SIG-M5 (cell line): ENCODE measurements around the gene THSD1.
"Not testable (repeated sequence)": the region's sequence is repeated elsewhere in the genome, so short reads cannot be mapped to it uniquely, and the experiment has no call there.

ENCODE experiments used
- DNase-seq: peaks from one replicate; lab custom pipeline; 2025; lab: John Stamatoyannopoulos, UW

THSD1 gene

DNA sequence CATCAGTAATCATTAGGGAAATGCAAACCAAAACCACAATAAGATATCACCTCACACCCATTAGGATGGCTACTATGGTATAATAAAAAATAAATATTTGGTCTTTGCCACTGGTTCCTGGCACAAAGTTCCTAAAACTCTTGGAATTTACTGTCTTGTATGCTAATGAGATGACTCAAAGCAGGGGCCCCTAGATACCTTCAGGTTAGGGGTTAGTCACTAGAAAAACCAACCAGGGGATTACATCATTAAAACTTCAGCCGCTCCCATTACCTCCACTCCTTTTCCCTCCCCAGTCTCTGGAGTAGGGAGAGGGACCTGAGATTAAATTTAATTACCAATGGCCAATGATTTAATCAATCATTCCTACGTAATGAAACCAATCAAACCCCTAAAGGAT, 49.6 kb downstream of the THSD1 start:
- DNase-seq = no peak

DNA sequence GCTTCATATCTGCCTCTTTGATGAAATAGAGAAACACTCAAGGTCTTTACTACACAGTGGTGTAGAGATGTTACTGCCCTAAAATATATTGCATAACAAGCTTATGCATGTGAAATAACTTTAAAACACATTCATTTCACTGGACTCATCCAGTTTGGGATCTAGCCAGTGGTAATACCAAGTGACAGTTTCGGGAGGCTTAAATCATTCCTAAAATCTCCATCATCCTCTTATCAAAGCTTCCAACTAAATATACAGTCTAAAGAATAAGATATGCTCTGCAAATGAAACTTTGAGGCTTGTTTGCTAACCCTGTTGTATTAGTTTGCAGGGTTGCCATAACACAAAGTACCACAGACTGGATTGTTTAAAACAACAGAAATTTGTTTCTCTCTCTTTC, 52.8 kb downstream of the THSD1 start:
- no peak for DNase-seq

DNA sequence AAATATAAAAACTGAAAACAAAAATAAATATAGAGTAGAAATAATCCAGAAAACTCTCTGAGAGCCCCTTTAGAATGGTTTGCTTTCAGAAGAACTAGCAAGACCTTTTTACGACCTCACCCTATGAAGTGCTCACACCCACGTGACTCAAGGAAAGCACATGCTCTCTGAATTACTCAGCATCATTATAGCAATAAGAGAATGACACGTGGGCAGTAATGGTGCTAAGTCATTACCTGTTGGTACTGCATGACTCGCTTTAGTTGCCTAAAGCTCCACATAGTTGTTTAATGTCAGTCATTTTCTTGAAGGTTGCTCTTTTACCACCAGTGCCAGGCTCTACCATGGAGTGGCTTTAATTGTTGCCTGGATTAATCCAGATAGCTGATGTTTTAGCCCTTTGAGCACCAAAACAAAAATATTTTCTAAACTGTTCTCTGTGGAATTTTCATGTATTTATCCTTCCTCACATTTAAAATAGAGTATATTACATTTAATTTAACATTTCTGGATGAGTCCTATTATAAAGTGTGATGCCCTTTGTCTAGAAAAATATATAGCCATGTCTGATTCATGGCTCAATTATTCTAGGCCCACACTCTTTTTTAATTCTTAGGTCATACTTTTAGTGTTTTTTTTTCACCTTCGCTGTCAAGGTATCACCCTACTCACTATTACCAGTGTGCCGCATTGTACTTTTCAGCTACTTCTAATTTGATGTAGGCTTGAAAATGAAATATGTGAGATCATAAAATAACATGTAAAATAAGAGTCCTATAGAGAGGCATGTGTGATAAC, 56.8 kb downstream of the THSD1 start:
- DNase-seq = no peak

DNA sequence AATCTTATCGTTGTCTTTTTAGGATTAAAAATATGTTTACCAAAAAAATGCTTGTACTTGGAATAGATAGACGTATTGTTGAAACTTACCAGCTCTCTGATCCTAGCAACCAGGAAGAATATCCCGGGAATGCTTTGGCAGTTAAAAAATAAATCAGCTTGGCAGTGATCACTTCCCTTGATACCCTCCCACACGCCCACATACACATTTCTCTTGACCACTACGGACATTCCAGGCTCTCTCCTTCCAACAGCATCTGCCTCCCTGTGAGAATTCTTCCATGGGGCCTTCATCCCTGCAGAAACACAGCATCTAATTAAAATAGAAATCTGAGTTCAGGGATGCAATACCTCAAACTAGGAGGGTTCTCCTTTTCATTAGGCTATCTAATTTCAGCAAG, 57.9 kb downstream of the THSD1 start:
- DNase-seq = no peak

DNA sequence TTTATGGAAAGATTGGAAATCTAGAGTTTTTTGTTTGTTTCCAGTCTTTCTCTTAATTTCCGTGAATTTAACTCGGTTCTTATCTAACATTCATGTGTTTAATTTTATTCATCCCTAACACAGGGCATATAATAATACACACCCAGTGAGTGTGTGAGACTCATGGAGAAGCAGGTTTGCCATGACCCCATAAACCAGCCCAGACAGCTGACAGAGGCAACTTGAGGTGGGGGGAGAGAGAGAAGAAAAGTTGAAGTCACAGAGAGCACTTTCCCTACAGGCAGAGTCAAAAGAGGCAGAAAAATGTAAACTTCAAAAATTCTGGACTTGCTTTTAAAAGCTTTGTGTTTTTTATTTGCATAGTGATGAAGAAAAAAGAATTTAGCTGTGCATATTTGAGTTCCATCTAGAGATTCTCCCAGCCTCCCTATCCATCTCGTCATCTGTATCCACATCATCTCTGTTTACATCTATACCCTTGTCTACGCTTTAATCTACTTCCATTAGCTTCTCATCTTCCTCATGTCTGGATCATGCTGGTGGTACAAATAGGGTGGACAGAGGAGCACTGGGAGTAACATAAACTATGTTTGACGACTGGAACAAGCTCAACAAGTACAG, 60.2 kb downstream of the THSD1 start:
- no peak for DNase-seq

DNA sequence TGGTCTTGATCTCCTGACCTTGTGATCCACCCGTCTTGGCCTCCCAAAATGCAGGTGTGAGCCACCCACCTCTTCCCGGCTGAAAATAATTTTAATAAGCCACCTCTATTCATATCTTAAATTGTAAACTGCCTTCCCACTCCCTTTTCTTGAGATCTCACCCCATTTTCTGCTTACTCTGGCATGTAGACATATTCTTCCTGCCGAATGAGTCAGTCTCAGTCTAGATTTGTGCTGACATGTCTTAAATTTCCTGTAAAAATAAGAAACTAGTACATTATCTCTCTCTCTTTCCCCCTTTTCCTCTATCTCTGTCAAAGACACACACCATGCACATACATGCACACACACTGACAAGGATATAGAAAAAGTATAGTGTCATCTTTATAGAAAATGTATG, 60.9 kb downstream of the THSD1 start:
- DNase-seq = no peak

DNA sequence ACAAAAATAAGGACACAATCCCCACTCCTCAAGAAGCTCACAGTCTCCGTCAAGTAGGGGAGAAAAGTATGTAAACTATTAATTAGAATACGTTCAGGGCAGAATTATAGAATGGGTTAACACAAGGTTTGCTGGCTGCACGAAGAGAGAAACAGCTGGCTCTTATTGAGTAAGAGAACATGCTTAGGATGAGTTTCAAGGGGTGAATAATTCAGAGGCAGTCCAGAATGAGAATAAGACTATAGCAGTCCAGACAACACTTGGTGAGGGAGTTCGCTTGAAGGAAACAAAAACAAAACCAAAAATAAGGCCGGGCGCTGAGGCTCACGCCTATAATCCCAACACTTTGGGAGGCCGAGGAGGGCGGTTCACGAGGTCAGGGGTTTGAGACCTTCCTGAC, 61.9 kb downstream of the THSD1 start:
- DNase-seq = no peak

DNA sequence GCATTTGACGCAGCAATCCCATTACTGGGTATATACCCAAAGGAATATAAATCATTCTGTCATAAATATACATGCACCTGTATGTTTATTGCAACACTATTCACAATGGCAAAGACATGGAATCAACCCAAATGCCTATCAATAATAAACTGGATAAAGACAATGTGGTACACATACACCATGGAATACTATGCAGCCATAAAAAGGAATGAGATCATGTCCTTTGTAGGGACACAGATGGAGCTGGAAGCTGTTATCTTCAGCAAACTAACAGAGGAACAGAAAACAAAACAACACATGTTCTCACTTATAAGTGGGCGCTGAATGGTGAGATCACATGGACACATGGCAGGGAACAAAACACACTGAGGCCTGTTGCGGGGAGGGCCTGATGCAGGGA, 63.8 kb downstream of the THSD1 start:
- DNase-seq = not testable (repeated sequence)

DNA sequence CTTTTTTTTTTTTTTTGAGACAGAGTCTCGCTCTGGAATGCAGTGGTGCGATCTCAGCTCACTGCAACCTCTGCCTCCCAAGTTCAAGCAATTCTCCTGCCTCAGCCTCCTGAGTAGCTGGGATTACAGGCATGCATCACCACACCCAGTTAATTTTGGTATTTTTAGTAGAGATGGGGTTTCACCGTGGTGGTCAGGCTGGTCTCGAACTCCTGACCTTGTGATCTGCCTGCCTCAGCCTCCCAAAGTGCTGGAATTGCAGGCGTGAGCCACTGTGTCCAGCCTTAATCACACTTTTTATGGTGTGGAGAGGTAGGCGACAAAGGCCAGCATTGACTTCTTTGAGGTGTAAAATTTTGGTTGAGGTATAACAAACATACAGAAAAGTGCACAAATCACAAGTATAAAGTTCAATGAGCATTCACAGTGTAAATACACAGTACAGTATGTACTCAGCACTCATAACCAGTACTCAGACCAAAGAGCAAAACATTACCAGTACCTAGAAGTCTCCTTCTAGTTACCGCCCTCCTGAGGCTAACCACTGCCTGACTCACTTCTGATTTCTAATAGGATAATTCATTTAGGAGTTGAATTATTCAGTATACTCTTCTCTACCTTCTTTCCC, 68.0 kb downstream of the THSD1 start:
- not testable (repeated sequence) for DNase-seq

DNA sequence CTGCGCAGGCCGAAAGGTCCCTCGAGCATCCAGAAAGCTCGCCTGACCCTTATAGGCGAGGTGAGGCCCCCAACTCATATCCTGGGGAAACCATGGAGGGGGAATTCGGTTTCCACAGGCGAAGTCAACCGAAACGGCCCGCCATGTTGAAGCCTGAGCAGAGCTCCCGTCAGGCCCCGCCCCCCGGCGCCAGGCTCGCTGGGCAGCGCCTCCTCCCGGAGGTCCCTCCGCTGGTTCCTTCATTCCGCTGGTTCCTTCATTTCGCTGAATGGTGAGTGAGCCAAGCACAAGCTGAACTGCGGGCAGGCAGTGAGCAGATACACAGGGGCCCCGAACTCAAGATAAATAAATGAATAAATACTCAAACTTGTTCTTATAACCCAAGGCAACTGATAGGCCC, 71.9 kb downstream of the THSD1 start:
- DNase-seq = not testable (repeated sequence)

DNA sequence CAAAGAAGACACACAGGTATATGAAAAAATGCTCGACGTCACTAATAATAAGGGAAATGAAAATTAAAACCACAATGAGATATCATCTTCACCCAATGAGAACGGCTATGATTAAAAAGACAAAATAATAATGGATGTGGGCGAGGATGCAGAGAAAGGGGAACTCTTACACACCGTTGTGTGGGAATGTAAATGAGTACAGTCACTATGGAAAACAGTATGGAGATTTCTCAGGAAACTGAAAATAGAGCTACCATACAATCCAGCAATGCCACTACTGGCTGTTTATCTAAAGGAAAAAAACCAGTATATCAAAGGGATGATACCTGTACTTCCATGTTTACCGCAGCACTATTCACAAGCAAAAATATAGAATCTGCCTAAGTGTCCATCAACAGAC, 74.1 kb downstream of the THSD1 start:
- DNase-seq = not testable (repeated sequence)
